AG08395 (cell line): ENCODE measurements around the gene ITIH1.

Experiments used
- DNase-seq: peaks from one replicate; pipeline ENCODE4 v3.0.0; 2012; ENCODE audit warnings: mixed read lengths, low spot score

Gene ITIH1

DNA sequence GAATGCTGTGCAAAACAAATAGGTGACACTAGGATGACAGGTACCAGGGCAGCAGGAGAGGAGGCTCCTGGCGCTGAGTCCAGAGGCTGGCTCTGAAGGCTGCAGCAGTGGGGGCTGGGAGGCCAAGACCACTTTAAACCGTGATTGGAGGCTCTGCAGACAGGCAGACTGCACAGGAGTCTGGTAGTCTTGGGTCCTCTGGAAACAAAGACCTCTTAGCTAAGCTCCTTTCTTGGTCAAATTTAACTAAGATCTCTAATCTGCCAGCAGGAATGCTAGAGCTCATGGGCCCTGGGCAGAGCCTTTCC, 61.8 kb downstream of the ITIH1 start:
- no peak for DNase-seq

DNA sequence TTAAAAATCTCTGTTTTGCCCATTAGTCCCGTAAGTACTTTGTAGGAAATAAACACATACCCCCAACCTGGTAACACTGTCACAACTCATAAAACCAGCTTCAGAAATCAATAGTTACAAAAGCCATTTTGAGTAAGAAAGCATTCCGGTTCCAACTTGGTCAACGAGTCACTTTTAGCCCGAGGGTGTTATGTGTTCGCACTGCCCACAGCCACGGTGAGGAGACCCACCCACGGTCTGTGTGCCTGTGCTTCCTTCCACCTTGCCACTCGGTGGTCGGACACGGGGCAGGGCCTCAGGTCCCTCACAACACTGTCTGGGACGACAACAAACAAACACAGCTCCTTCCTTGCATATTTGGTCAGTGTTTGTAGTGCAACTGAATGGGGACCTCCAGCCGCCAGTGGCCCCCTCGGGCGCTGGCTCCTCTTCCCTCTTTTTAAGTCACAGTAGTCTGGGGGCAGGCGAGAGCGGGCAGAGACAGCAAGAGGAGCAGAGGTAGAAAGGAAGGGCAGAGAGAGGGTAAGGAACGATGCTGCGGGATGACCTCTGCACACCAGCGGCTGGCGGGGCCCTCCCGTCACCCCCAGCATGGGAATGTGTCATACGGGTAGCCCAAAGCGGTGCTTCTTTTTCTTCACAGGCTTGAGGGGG, 62.6 kb downstream of the ITIH1 start:
- DNase-seq = no peak

GRCh38 chr3:52841211-52841980, 64.0 kb downstream of the ITIH1 start:
- no peak for DNase-seq
